Lung (tissue), 12 donors: ENCODE measurements around the gene LZTR1. TPM values are rescaled to one million over a fixed set of nuclear protein-coding genes. Genes with fewer than 3 reads are reported as not detected.

Experiments
- ATAC-seq: fragments of 200-7000 bp; cut with Tn5 transposase; one replicate; pipeline ENCODE4 v1.9.1; 2020; ENCODE audit warnings: moderate number of reproducible peaks; ENCODE audit not compliant: insufficient read depth, low FRiP score
- DNase-seq, 3 donors: peaks; one replicate each; pipeline ENCODE4 v3.0.0-alpha.2; 2013 to 2017
- H3K27ac ChIP-seq, 2 donors: one replicate each; pipeline ENCODE4 v1.5.1; 2013; ENCODE audit warnings: mild to moderate bottlenecking in 2 of 2, moderate library complexity in 2 of 2, control low read depth in 1 of 2, inconsistent platforms in 1 of 2, low read depth in 1 of 2, low read length in 1 of 2
- H3K27me3 ChIP-seq, 3 donors: one replicate each; pipeline ENCODE4 v1.5.1; 2013; ENCODE audit warnings: low read length in 2 of 3; ENCODE audit not compliant: control insufficient read depth in 3 of 3, insufficient read depth in 3 of 3
- H3K36me3 ChIP-seq, 4 donors: one replicate each; pipeline ENCODE4 v1.5.1; 2013; ENCODE audit warnings: low read length in 4 of 4, mild to moderate bottlenecking in 1 of 4, moderate library complexity in 1 of 4; ENCODE audit not compliant: control insufficient read depth in 4 of 4, insufficient read depth in 4 of 4
- H3K4me1 ChIP-seq, 5 donors: one replicate each; pipeline ENCODE4 v1.5.1; 2013; ENCODE audit warnings: low read length in 5 of 5, mild to moderate bottlenecking in 2 of 5, moderate library complexity in 1 of 5; ENCODE audit not compliant: control insufficient read depth in 5 of 5, insufficient read depth in 5 of 5
- H3K4me3 ChIP-seq: one replicate; pipeline ENCODE4 v1.5.1; 2013; ENCODE audit warnings: mild to moderate bottlenecking, control low read depth, moderate library complexity
- H3K9ac ChIP-seq, 2 donors: one replicate each; pipeline ENCODE4 v1.5.1; 2013; ENCODE audit warnings: low read length in 2 of 2, control low read depth in 1 of 2; ENCODE audit not compliant: insufficient read depth in 1 of 2
- H3K9me3 ChIP-seq, 4 donors: one replicate each; pipeline ENCODE4 v1.5.1; 2013; ENCODE audit warnings: low read length in 3 of 4, mild to moderate bottlenecking in 1 of 4, moderate library complexity in 1 of 4; ENCODE audit not compliant: control insufficient read depth in 4 of 4, insufficient read depth in 3 of 4
- WGBS, 2 donors: extraction: QIAGEN DNeasy Blood & Tissue Kit; methylation state at CpG; one replicate each; pipeline ENCODE4 v1.1.7; 2013; 5-methylcytosine and 5-hydroxymethylcytosine counted together
- polyA plus RNA-seq, 2 donors: library from polyadenylated mRNA; stranded (reverse); fragments of 200-250 nt; gene quantifications; one replicate each; pipeline ENCODE4 v1.2.1, GENCODE V29; 2013
- total RNA-seq, 2 donors: library from RNA; depleted of rRNA in 1 of 2; stranded (reverse); fragments of >200 nt in 1 of 2; gene quantifications; one replicate each; pipeline ENCODE4 v1.2.1, GENCODE V29; 2014 to 2021
- TF ChIP-seq, protein P1 (sequence below): IDR thresholded peaks from 2 replicates; pipeline ENCODE4 v1.5.1; 2012; ENCODE audit warnings: mild to moderate bottlenecking; ENCODE audit errors: control extremely low read depth, extremely low read depth
- donor health status: control.
- donor health status: control.
- donor health status: Bipolar disorder and iron deficiency.
- donor health status: healthy.
- donor health status: DM: yes; HTN: yes; CAD: no.

The LZTR1 gene
- total and polyA plus RNA-seq, 4 donors = 33.8 to 64.9 (median 44.9) TPM

DNA sequence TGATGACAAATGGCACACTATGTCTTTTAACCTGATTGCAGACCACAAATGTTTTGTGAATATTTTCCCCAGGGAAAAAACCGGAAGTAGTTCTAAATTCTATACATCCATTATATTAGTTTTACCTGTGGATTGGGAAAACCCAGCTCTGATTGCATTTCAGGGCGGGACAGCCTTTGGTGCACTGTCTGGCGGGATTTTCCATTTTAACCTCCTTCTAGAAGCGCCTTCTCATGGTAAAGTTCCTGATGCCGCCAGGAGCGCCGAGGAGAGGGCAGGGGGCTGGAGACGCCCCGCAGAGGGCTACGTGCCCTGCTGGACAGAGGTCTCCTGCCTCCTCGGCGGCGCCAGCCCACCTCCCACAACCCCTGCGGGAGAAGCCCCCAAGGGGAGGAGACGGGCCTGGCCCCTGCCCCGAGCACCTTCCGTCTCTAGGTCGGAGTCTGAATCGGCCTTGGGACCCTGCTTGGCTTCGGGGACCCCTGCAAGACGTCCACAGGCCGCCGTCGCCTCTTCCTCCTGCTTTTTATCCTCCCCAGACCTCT lies 31.6 kb downstream of the LZTR1 start:
- peaks cover 2 to 36% (median 10%) of the 10 kb centered on the region in 5 donors for H3K4me1 ChIP-seq
- H3K27ac ChIP-seq = peak overlapping the region in 1 of 2 donors; percentile 81
- WGBS, 2 donors = 14 to 15% methylated on average over 24 of the region's 24 CpGs
- no peaks in the 10 kb centered on the region for H3K36me3 ChIP-seq
- TF ChIP-seq, protein P1, sequence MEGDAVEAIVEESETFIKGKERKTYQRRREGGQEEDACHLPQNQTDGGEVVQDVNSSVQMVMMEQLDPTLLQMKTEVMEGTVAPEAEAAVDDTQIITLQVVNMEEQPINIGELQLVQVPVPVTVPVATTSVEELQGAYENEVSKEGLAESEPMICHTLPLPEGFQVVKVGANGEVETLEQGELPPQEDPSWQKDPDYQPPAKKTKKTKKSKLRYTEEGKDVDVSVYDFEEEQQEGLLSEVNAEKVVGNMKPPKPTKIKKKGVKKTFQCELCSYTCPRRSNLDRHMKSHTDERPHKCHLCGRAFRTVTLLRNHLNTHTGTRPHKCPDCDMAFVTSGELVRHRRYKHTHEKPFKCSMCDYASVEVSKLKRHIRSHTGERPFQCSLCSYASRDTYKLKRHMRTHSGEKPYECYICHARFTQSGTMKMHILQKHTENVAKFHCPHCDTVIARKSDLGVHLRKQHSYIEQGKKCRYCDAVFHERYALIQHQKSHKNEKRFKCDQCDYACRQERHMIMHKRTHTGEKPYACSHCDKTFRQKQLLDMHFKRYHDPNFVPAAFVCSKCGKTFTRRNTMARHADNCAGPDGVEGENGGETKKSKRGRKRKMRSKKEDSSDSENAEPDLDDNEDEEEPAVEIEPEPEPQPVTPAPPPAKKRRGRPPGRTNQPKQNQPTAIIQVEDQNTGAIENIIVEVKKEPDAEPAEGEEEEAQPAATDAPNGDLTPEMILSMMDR = no peak
- H3K9me3 ChIP-seq = no peaks in the 10 kb centered on the region
- no peak for ATAC-seq
- H3K4me3 ChIP-seq = peak overlapping the region; percentile 37
- H3K9ac ChIP-seq = peak overlapping the region; percentile 6 to 13
- H3K27me3 ChIP-seq = no peaks in the 10 kb centered on the region
- DNase-seq = no peak

DNA sequence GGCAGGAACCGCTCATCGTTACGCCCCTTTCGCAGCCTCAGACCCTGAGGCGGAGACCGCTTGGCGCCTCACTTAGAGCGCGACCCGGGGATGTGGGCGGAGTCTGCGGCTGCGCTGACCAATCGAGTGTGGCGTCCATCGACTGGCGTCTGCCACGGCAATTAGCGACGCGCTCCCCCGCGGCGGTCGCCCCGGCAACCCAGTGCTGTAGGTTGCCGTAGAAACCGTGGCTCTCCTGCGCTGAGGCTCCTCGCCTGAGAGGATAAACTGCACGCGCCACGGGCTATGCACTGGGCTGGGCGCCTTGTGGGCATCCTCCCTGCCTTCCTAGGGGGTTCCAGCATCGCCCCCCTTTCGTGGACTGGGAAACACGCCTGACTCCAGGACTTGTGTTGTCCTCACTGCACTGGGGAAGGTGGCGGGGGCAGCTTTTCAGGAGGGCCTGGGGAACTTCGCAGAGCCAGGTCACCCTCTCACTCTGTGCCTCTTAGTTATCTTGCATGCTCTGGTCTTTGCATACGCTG lies 32.2 kb downstream of the LZTR1 start:
- Histone ChIP-seq H3K27ac (peak overlapping the region in 1 of 2 donors; percentile 81), H3K4me3 (peak overlapping the region; percentile 37)

DNA sequence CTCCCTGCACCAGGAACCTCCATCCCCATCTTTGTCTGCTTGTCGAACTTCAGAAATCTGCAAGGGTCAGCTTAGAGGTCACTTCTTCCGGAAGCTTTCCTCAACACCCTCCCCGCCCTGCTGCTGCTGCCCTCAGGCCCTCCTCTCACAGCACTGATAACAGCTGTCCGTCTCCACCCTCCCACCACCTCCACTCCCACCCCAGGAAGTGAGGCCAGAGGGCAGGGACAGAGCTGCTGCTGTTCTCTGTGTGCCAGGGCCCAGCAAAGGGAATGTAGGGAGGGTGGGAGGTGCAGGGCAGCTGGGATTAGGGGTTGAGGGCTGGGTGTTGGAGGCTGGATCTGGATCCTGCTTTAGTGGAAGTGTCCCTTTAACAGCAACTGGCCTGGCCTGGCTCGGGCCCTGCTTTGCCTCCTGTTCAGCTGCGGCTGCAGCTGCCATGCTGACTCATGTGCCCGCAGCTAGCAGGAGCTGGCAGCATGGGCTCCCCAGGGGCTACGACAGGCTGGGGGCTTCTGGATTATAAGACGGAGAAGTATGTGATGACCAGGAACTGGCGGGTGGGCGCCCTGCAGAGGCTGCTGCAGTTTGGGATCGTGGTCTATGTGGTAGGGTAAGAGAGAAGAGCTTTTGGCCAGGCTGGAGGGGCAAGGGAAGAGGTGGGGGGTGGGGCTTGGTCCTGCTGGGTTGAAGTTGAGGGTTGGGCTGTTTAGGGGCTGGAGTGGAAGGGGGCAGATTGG lies 32.8 kb downstream of the LZTR1 start, which contains the start of gene P2RX6:
Gene P2RX6 (plus strand): TSS at position 440 of the 740 bp plus-strand sequence. CDS start 10 bp downstream, at position 450.
- TF ChIP-seq, protein P1 = no peak

More for the DNA sequence above, 32.2 kb downstream of the LZTR1 start:
- H3K9me3 ChIP-seq = no peaks in the 10 kb centered on the region
- H3K4me1 ChIP-seq = peaks cover 2 to 36% (median 10%) of the 10 kb centered on the region in 5 donors
- TF ChIP-seq, protein P1 = no peak
- 1 to 2% methylated on average over 40 of the region's 40 CpGs for WGBS, 2 donors
- DNase-seq (peak; percentile 96 to 98 (median 97)), ATAC-seq (peak; percentile 76)
- no peaks in the 10 kb centered on the region for H3K36me3 ChIP-seq
- peak overlapping the region in 1 of 2 donors; percentile 6 for H3K9ac ChIP-seq
- no peaks in the 10 kb centered on the region for H3K27me3 ChIP-seq

More for the DNA sequence above, 32.8 kb downstream of the LZTR1 start, which contains the start of gene P2RX6:
- Histone ChIP-seq H3K36me3 (no peaks in the 10 kb centered on the region), H3K9ac (peak within 1 kb of the TSS; percentile 13 to 26), H3K27me3 (no peaks in the 10 kb centered on the region), H3K4me3 (peak within 1 kb of the TSS; percentile 37), H3K4me1 (peaks cover 2 to 36% (median 10%) of the 10 kb centered on the region in 5 donors), H3K9me3 (no peaks in the 10 kb centered on the region), H3K27ac (peak within 1 kb of the TSS in 1 of 2 donors; percentile 81)
- ATAC-seq = no peak
- peak; percentile 81 to 85 (median 84) for DNase-seq
- WGBS, 2 donors = 29 to 39% methylated on average over 12 of the region's 12 CpGs
